Measurements from ENCODE around the gene SRD5A3.

- TF ChIP-seq POLR2A (IDR thresholded peaks at IDR 0.05; ENCODE audit: extremely low read depth, insufficient read length): no peak
- TF ChIP-seq CTCF (IDR thresholded peaks at IDR 0.05; ENCODE audit: low read depth, low read length): no peak
- no peak for TF ChIP-seq MYC (IDR thresholded peaks at IDR 0.05; ENCODE audit: low read depth, low read length)
- no peak for TF ChIP-seq MAX (IDR thresholded peaks at IDR 0.05; ENCODE audit: low read depth, low read length)
Observed at GRCh38 chr4:55397126-55397436, 51.0 kb downstream of the SRD5A3 start.
